GM12865 (cell line): ENCODE data around the gene GRWD1.
A peak's percentile ranks its signal among the peaks of the same experiment; 100 is the strongest.

Source experiments
- DNase-seq: peaks from one replicate; pipeline ENCODE4 v3.0.0; 2010; ENCODE audit warnings: low read depth
- H3K4me3 ChIP-seq: 2 replicates; pipeline ENCODE4 v1.5.1; 2011; ENCODE audit warnings: mild to moderate bottlenecking, low read depth, low read length, control low read depth
- CTCF ChIP-seq: IDR thresholded peaks from 2 replicates; pipeline ENCODE4 v1.5.1; 2011; ENCODE audit warnings: low read length, control low read depth, low read depth, inconsistent platforms; ENCODE audit not compliant: insufficient read depth; ENCODE audit errors: missing control alignments

Gene GRWD1

GRCh38 chr19:48502350-48503018 is 56.7 kb downstream of the GRWD1 start:
- H3K4me3 ChIP-seq, result no peak overlapping the region
- no peak for DNase-seq
- TF ChIP-seq CTCF, result no peak

- DNase-seq, result peak; percentile 65
- no peak overlapping the region for H3K4me3 ChIP-seq
- TF ChIP-seq CTCF, result peak; percentile 43
These were observed 60.5 kb downstream of the GRWD1 start for GRCh38 chr19:48506138-48506733.
